ENCODE data around the gene KNG1.

Gene KNG1

DNA sequence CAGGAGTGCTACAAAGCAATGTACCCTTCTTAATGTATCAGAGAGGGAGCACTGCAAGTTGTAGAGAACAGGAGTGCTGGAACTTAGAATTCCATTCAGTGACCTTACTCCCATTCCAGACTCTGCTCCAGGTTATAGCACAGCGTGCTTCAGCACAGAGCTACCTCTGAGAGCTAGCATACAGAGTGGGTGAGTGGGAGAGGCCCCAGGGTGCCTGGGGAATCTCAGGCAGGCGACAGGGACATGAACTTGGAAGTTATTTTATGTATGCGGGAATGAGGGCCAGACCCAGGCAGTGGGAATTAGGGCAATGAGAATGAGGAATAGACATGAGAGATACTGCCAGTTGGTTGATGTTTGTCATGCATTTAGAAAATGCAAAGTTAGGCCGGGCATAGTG is 3.7 kb upstream of the KNG1 start:
- no peak for DNase-seq

- DNase-seq: no peak
These were observed 3.0 kb downstream of the KNG1 start for GRCh38 chr3:186719945-186720739.

DNA sequence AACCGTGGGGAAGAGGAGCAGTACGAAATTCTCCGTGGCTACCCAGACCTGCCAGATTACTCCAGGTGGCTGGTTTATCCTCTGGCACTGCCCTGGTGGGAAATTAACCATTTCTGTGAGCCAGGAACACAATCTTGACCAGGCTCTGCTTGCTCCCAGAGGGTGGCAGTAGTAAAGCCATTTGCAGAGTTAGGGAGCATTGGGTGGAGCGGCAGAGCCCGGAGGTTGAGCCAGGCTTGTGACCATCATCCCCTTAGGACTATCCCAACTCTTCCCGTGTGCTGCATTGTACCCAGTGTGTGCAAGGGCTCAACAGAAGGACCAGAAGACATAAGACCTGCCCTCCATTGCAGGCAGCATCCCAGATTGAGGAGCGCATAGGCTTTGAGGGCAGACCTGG is 5.3 kb downstream of the KNG1 start:
- DNase-seq: no peak

GRCh38 chr3:186724911-186725310 is 7.8 kb downstream of the KNG1 start:
- DNase-seq: no peak

GRCh38 chr3:186732169-186732766 is 15.1 kb downstream of the KNG1 start:
- DNase-seq: no peak

DNA sequence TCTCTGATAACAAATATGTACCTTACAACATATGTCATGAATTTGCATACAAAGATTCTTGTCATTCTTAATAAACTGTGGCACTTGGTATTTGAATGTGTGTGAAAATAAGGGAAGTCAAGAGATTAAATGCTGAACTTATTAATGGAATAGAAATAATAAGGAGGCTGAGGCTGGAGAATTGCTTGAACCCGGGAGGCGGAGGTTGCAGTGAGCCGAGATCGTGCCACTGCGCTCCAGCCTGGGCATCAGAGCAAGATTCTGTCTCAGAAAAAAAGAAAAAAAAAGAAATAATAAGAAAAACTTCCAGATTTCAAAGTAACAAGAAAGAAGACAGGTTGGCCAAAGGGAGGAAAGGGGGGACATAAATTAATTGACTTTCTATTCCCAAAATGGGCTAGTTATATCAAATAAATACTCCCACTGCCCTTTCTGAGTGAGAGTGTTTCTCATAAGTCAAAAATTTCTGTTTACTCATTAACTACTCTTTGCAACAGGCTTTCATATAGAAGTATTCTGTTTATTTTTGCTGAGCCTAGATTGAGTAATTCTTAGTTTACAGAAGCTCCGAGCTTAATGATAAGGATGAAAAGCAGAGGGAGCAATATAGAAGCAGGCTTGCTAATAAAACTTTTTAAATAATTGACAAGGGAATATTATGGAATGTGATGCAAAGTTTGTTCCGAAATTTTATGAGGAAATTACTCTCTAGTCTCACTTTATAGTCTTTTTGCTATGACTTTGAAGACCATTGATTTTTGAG is 25.6 kb downstream of the KNG1 start:
- DNase-seq: no peak

DNA sequence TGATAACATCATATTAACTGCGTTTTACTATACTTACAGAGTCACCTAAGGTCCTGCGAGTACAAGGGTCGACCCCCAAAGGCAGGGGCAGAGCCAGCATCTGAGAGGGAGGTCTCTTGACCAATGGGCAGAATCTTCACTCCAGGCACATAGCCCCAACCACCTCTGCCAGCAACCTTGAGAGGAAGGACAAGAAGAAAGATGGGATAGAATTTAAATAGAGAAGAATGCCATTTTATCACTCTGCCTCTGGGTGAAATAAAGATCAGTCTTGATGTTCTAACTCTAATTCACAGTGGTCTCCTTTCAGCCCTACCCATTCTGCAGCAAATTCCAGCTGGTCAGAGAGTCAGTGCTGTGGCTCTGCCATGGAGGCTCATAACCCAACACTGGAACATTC is 26.5 kb downstream of the KNG1 start:
- no peak for DNase-seq

DNA sequence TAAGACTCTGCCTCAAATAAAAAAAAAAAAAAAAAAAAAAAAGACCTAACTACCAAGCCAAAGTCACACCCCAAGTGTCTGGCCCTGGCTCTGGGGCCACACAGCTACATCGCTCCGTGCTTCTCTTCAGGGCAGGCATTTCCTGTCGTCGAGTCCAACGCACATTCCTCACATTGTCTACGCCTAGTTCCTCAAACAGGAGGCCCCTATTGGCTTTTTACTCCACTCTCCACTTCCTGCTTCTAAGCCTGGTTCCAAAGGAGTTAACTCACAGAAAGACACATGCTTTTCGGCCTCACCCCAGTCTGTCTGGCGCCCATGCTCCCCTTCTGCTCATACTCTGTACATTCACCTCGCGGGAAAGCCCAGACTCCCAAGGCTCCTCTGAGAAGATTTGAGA is 28.8 kb downstream of the KNG1 start:
- DNase-seq: no peak

- no peak for DNase-seq
These were observed 33.2 kb downstream of the KNG1 start for GRCh38 chr3:186750316-186750715.

DNA sequence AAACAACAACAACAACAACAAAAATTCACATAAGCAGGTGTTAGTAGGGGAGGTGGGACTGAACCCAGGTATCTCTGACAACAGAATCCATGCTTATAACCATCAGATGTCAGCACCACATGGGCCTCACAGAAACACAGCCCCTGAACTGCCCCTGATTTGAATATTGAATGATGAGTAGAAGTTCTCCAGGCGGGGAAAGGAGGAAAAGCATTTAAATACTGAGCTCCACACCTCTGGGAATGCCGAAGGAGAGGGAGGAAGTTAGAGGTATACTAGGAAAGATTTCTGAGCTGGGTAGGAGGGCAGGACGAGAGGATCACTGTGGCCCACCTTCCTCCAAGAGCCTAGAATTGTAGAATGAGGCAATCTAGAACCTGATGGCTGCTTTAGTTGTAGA is 34.3 kb downstream of the KNG1 start:
- DNase-seq: no peak

DNA sequence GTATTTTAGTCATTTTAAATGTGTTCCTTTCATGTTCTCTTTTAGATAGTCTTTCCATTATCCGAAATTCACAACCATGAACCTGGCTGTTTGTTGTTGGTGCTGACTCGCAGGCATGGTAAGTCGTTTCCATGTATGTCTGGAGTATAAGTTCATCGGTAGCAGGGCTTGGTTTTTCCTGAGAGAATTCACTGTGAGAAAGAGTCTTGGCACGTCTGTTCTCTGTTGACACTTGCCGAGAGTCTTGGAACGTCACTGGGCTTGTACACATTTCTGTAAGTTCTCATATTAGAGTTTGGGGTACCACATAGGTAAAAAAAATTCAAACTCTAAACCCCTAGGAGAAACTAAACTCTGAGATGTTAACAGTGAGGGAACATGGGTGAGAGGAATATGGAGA is 36.8 kb downstream of the KNG1 start:
- no peak for DNase-seq

GRCh38 chr3:186754871-186755270 is 37.7 kb downstream of the KNG1 start:
- no peak for DNase-seq

DNA sequence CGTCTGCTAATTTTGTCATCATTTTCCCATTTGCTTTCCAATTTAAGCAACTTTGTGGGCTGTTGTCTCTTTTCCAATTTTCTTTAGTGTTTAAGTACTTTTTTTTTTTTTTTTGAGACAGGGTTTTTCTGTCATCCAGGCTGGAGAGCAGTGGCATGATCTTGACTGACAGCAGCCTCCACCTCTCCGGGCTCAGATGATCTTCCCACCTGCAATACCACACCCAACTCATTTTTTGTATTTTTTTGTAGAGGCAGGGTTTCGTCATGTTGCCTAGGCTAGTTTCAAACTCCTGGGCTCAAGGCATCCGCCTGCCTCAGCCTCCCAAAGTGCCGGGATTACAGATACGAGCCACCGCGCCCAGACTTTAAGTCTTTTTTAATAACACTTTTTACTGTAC is 40.1 kb downstream of the KNG1 start:
- no peak for DNase-seq

- no peak for DNase-seq
These were observed 40.6 kb downstream of the KNG1 start for GRCh38 chr3:186757686-186758220.

DNA sequence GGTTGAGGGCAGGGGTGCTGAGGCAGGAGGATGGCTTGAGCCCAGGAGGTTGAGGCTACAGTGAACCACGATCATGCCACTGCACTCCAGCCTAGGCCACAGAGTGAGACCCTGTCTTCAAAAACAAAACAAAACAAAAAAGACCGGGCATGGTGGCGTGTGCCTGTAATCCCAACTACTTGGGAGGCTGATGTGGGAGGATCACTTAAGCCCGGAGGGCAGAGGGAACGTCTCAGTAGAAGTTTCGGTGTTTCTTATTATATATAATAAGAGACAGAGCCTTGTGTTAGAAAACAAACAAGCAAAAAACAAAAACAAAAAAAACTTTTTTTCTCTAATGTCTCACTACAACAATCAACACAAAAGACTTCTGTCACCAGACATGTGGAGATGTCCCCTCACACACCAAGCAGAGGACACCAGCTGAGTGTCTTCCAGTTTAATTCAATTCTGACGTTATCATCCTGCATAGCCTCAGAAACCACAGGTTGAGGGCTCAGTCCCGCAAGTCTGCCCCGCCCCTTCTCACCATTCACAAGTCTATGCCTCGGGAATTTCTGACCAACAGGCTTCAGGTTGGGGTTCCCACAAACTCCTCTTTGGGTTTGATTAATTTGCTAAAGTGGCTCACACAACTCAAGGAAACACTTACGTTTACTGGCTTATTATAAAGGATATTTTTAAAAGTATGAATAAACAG is 42.2 kb downstream of the KNG1 start:
- no peak for DNase-seq

GRCh38 chr3:186760141-186760833 is 43.1 kb downstream of the KNG1 start:
- no peak for DNase-seq

- DNase-seq: no peak
These were observed 43.8 kb downstream of the KNG1 start for GRCh38 chr3:186760897-186761447.

- DNase-seq: no peak
These were observed 55.1 kb downstream of the KNG1 start for GRCh38 chr3:186772281-186772694.

- no peak for DNase-seq
These were observed 55.7 kb downstream of the KNG1 start for GRCh38 chr3:186772701-186773417.

DNA sequence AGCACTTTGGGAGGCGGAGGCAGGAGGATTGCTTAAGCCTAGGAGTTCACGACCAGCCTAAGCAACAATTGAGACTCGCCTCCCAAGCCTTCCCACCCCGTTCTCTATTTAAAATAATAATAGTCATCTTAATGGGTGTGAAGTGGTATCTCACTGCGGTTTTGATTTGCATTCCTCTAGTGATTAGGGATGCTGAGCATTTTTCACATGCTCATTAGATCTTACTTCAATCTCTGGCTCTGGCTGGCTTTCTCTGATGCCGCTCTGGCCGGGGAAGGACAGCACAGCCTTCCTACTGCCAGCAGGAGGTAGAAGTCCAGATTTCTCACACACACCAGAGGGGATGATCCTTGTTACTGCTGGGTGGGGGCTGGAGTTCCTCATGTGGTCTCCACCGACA is 58.8 kb downstream of the KNG1 start:
- DNase-seq: no peak

DNA sequence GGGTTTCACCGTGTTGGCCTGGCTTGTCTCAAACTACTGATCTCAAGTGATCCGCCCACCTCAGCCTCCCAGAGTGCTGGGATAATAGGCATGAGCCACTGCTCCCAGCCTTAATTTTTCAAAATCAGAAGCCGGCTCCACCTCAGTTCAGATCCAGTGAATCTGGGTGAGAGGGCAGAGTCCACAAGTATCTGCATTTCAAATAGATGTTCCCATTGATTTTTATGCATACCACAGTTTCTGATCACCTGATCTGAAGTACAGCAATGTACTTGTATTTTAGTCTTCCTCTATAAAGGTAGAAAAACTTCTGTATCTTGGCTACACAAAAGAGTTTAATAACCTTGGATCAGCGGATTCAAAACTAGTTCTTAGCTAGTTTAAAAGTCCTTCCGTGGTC is 62.0 kb downstream of the KNG1 start:
- DNase-seq: no peak
